K562 (cell line): Measurements from ENCODE around the gene PRKAG2. TPM values are rescaled to one million over a fixed set of nuclear protein-coding genes. Genes with fewer than 3 reads are reported as not detected.

Experiments used
- ATAC-seq: fragments of 200-7000 bp; cut with Tn5 transposase; 3 replicates; pipeline ENCODE4 v1.9.1; 2020; ENCODE audit warnings: moderate library complexity
- BruUV-seq: library from RNA; stranded (reverse); fragments of 400-500 nt; replicated peaks from 2 replicates; lab custom pipeline; 2021; lab: Mats Ljungman, UMichigan
- CTCF ChIA-PET: fragments of 300-600 bp; formaldehyde crosslinking; extraction: SDS; loops from one replicate; lab custom pipeline; 2021; ENCODE audit warnings: low intra/inter-chr PET ratio; lab: Yijun Ruan, JAX
- POLR2A ChIA-PET: fragments of 300-600, 350-650 bp; sonication (Branson Sonifier 250); formaldehyde crosslinking; extraction: SDS; loops from one replicate; lab custom pipeline; 2021; ENCODE audit warnings: antibody characterized with exemption, inconsistent platforms; lab: Yijun Ruan, JAX
- DNase-seq, 4 experiments: peaks; one replicate each; pipeline versions ENCODE4 v3.0.0 to v3.0.0-alpha.2; 2011 to 2018; ENCODE audit warnings: low spot score in 3 of 4, mixed read lengths in 3 of 4; ENCODE audit errors: extremely low read depth in 1 of 4
- FAIRE-seq: peaks from 2 replicates; lab custom pipeline; 2011; peaks lifted over from hg19 to GRCh38; lab: Jason Lieb, UNC
- H2AFZ ChIP-seq: 2 replicates; pipeline ENCODE4 v1.6.0; 2011; ENCODE audit warnings: low read depth, low read length, control low read depth, inconsistent platforms
- H3K27ac ChIP-seq: fragments of 200-600 bp; 3 replicates; pipeline ENCODE4 v1.8.0; 2011; ENCODE audit warnings: low read depth, mild to moderate bottlenecking, control low read depth, inconsistent platforms, low read length, moderate library complexity, mixed read lengths; ENCODE audit errors: extremely low read depth
- H3K27me3 ChIP-seq, 2 experiments: fragments of 300-600 bp in 1 of 2; 2 replicates in 1 of 2; 3 replicates in 1 of 2; pipeline versions ENCODE4 v1.6.0 to v1.8.0; 2011; ENCODE audit warnings: inconsistent platforms in 2 of 2, low read length in 2 of 2, mild to moderate bottlenecking in 1 of 2, mixed read lengths in 1 of 2, moderate library complexity in 1 of 2; ENCODE audit not compliant: control insufficient read depth in 2 of 2, insufficient read depth in 2 of 2
- H3K36me3 ChIP-seq: fragments of 300-600 bp; 3 replicates; pipeline ENCODE4 v1.8.0; 2011; ENCODE audit warnings: mild to moderate bottlenecking, low read length, inconsistent platforms; ENCODE audit not compliant: control insufficient read depth, insufficient read depth
- H3K4me1 ChIP-seq, 2 experiments: fragments of 200-600 bp in 1 of 2; replicated peaks in 1 of 2; 2 replicates in 1 of 2; 3 replicates in 1 of 2; pipeline versions ENCODE4 v1.5.1 to v1.8.0; 2011; ENCODE audit warnings: inconsistent platforms in 2 of 2, low read length in 2 of 2, mild to moderate bottlenecking in 1 of 2, mixed read lengths in 1 of 2, moderate library complexity in 1 of 2; ENCODE audit not compliant: control insufficient read depth in 2 of 2, insufficient read depth in 2 of 2
- H3K4me2 ChIP-seq: 2 replicates; pipeline ENCODE4 v1.6.1; 2011; ENCODE audit warnings: low read length, control low read depth, inconsistent platforms, mixed read lengths; ENCODE audit not compliant: insufficient read depth
- H3K4me3 ChIP-seq: fragments of 200-600 bp; sonication (generic), shearing (Covaris generic); 2 replicates; pipeline ENCODE4 v1.5.1; 2016; ENCODE audit warnings: control low read depth, inconsistent platforms
- H3K79me2 ChIP-seq: fragments of 200-600 bp; 3 replicates; pipeline ENCODE4 v1.8.0; 2011; ENCODE audit warnings: low read length, inconsistent platforms; ENCODE audit not compliant: control insufficient read depth, insufficient read depth
- H3K9ac ChIP-seq, 2 experiments: 2 replicates each; pipeline versions ENCODE4 v1.6.0 to v1.6.1; 2011; ENCODE audit warnings: low read depth in 2 of 2, low read length in 2 of 2, control low read depth in 1 of 2, inconsistent platforms in 1 of 2, mild to moderate bottlenecking in 1 of 2, mixed read lengths in 1 of 2; ENCODE audit not compliant: insufficient read depth in 1 of 2
- H3K9me1 ChIP-seq: one replicate; pipeline ENCODE4 v1.6.0; 2011; ENCODE audit warnings: inconsistent platforms, mild to moderate bottlenecking, low read length, moderate library complexity; ENCODE audit not compliant: control insufficient read depth, insufficient read depth
- H3K9me3 ChIP-seq: replicated peaks from 2 replicates; pipeline ENCODE4 v1.5.1; 2011; ENCODE audit warnings: low read depth, low read length, inconsistent platforms; ENCODE audit not compliant: control insufficient read depth, insufficient read depth
- H4K20me1 ChIP-seq: replicated peaks from 2 replicates; pipeline ENCODE4 v1.6.1; 2011; ENCODE audit warnings: low read length, inconsistent platforms, mixed read lengths; ENCODE audit not compliant: control insufficient read depth, insufficient read depth
- ATF7 ChIP-seq: fragments of 450-650 bp; IDR thresholded peaks from 2 replicates; pipeline ENCODE4 v1.7.1; 2014; ENCODE audit warnings: mild to moderate bottlenecking, moderate library complexity
- BRCA1 ChIP-seq, 2 experiments: fragments of 450-650 bp in 1 of 2; sonication (generic) in 1 of 2; formaldehyde crosslinking in 1 of 2; IDR thresholded peaks; 2 replicates each; pipeline versions ENCODE4 v1.5.0 to v1.6.1; 2017 to 2020; ENCODE audit warnings: mild to moderate bottlenecking in 1 of 2, missing genetic modification reagents in 1 of 2
- DMBX1 ChIP-seq: fragments of 250-450 bp; sonication (Bioruptor Pico); IDR thresholded peaks from 2 replicates; pipeline ENCODE4 v1.8.0; 2022; ENCODE audit warnings: inconsistent platforms, mild to moderate bottlenecking, moderate library complexity, borderline replicate concordance
- EWSR1 ChIP-seq: fragments of 450-650 bp; IDR thresholded peaks from 2 replicates; pipeline ENCODE4 v1.6.1; 2018; ENCODE audit warnings: borderline replicate concordance, mild to moderate bottlenecking, low read depth, moderate library complexity; ENCODE audit not compliant: partially characterized antibody
- IFI16 ChIP-seq: fragments of 250-450 bp; sonication (Bioruptor Pico); IDR thresholded peaks from 2 replicates; pipeline ENCODE4 v2.1.2; 2022; ENCODE audit warnings: mild to moderate bottlenecking, inconsistent platforms
- MEF2D ChIP-seq: conservative IDR thresholded peaks from 2 replicates; pipeline ENCODE4 v1.6.1; 2016; ENCODE audit warnings: low read depth, missing genetic modification characterization, missing compliant biosample characterization
- PCBP2 ChIP-seq: fragments of 200-400 bp; formaldehyde crosslinking; IDR thresholded peaks from 2 replicates; pipeline ENCODE4 v1.6.1; 2018; ENCODE audit warnings: low read length, low read depth, mild to moderate bottlenecking, moderate library complexity; ENCODE audit not compliant: poor library complexity, severe bottlenecking
- PHF20 ChIP-seq: fragments of 450-650 bp; IDR thresholded peaks from 2 replicates; pipeline ENCODE4 v1.6.1; 2018; ENCODE audit not compliant: partially characterized antibody
- PHF21A ChIP-seq: fragments of 450-650 bp; IDR thresholded peaks from 2 replicates; pipeline ENCODE4 v1.6.1; 2017; ENCODE audit warnings: low read depth, borderline replicate concordance
- POU5F1 ChIP-seq: fragments of 150-350 bp; IDR thresholded peaks from 2 replicates; pipeline ENCODE4 v1.6.1; 2014; ENCODE audit warnings: borderline replicate concordance, low read length, low read depth, mild to moderate bottlenecking; ENCODE audit not compliant: partially characterized antibody
- THRB ChIP-seq: fragments of 450-650 bp; formaldehyde crosslinking; conservative IDR thresholded peaks from 2 replicates; pipeline ENCODE4 v1.4.0; 2022; ENCODE audit warnings: mild to moderate bottlenecking, missing genetic modification characterization
- ZFP36 ChIP-seq: fragments of 150-350 bp; IDR thresholded peaks from 2 replicates; pipeline ENCODE4 v1.6.1; 2018; ENCODE audit warnings: low read length, low read depth; ENCODE audit not compliant: partially characterized antibody
- ZFPM2 ChIP-seq: fragments of 250-450 bp; sonication (Bioruptor Pico); IDR thresholded peaks from 2 replicates; pipeline ENCODE4 v1.5.1; 2022; ENCODE audit warnings: mild to moderate bottlenecking
- ZNF449 ChIP-seq: fragments of 250-450 bp; sonication (Bioruptor Pico); IDR thresholded peaks from 2 replicates; pipeline ENCODE4 v1.8.0; 2022; ENCODE audit warnings: moderate library complexity, mild to moderate bottlenecking, inconsistent platforms
- ZNF561 ChIP-seq: fragments of 450-650 bp; formaldehyde crosslinking; conservative IDR thresholded peaks from 2 replicates; pipeline ENCODE4 v1.4.0; 2020; ENCODE audit warnings: mild to moderate bottlenecking, moderate library complexity
- WGBS: fragments of 100-300 bp; shearing (Covaris generic); methylation state at CpG from one replicate; pipeline ENCODE4 v1.1.6; 2016; ENCODE audit warnings: low coverage, mixed read lengths; ENCODE audit not compliant: insufficient coverage; ENCODE audit errors: missing lambda C conversion rate; 5-methylcytosine and 5-hydroxymethylcytosine counted together
- in situ Hi-C: fragments of 300-500 bp; cut with MboI; formaldehyde crosslinking; loops from 4 replicates; pipeline ENCODE4 v1.15.0; 2018; ENCODE audit warnings: inconsistent platforms, mixed read lengths
- intact Hi-C: fragments of 100-400 bp; cut with micrococcal nuclease; formaldehyde crosslinking; loops from 2 replicates; pipeline ENCODE4 v1.14.2; 2022
- polyA plus RNA-seq, 8 experiments: library from polyadenylated mRNA; depleted of rRNA in 4 of 8; stranded (reverse) in 5 of 8; unstranded in 3 of 8; fragments of >200 nt; fragmentation: Nextera tagmentation in 2 of 8; fragmentation: Illumina TruSeq in 1 of 8; extraction: Ambion mirVana in 2 of 8; extraction: Trizol in 1 of 8; gene quantifications; 2 replicates each; pipeline versions ENCODE4 v1.2.1 to v1.2.3, GENCODE V29; 2011 to 2014; ENCODE audit warnings: inconsistent platforms in 1 of 8, missing spikeins in 1 of 8
- total RNA-seq, 7 experiments: library from RNA; depleted of rRNA in 6 of 7; stranded (reverse); fragments of >200 nt in 6 of 7; fragmentation: Illumina TruSeq in 2 of 7; extraction: Trizol in 2 of 7; gene quantifications; 2 replicates each; pipeline versions ENCODE4 v1.2.1 to v1.2.3, GENCODE V29; 2011 to 2021; ENCODE audit warnings: low replicate concordance in 1 of 7

PRKAG2 gene
- total and polyA plus RNA-seq, 9 of the 15 experiments (the other 6 are each of a cell fraction or from before 2014, with no cell fraction given) = 0.99 to 5.6 (median 3.3) TPM

GRCh38 chr7:151585744-151586393, 291.0 kb downstream of the PRKAG2 start (continued):
- TF ChIP-seq DMBX1 (CRISPR knock-in tag) = no peak

- Histone ChIP-seq H3K36me3 (no peaks in the 10 kb centered on the region), H3K79me2 (no peaks in the 10 kb centered on the region), H3K9me1 (no peaks in the 10 kb centered on the region), H3K9me3 (no peaks in the 10 kb centered on the region; the same call in 1 of the 2 replicates), H3K4me3 (no peak overlapping the region), H3K27me3 (peaks cover 23 to 24% of the 10 kb centered on the region in 2 experiments), H3K9ac (no peak overlapping the region), H4K20me1 (no peaks in the 10 kb centered on the region; the same call in 1 of the 2 replicates), H2AFZ (no peak overlapping the region), H3K4me1 (no peaks in the 10 kb centered on the region), H3K4me2 (no peak overlapping the region), H3K27ac (no peak overlapping the region)
- POLR2A ChIA-PET = interaction anchor here (0.6 kb wide), 1 partner anchor 1036 kb away, joined by 3 read pairs; no protein-coding TSS in a partner anchor
- WGBS = 11% methylated on average over 8 of the region's 8 CpGs
- BruUV-seq = no TSS peak
- ATAC-seq (no peak), DNase-seq (no peak), FAIRE-seq (no peak)
- CTCF ChIA-PET = no interaction called here
- in situ Hi-C loops (no loop called here), intact Hi-C loops (no loop called here)
- TF ChIP-seq POU5F1 (no peak), ZFPM2 (CRISPR knock-in tag) (no peak), MEF2D (no peak), ATF7 (no peak), BRCA1 (IDR thresholded peaks at IDR 0.05) (no peak), BRCA1 (CRISPR knock-in tag; IDR thresholded peaks at IDR 0.05) (no peak), ZNF449 (CRISPR knock-in tag) (no peak), EWSR1 (no peak), PHF20 (no peak), PHF21A (no peak), ZNF561 (CRISPR knock-in tag) (no peak), THRB (CRISPR knock-in tag) (no peak), ZFP36 (no peak), PCBP2 (no peak), IFI16 (CRISPR knock-in tag) (no peak)
Observed at GRCh38 chr7:151581741-151582140, 295.2 kb downstream of the PRKAG2 start.
